ENCODE measurements around the gene ARID3C. TPM values are rescaled to one million over a fixed set of nuclear protein-coding genes. Genes with fewer than 3 reads are reported as not detected.

Gene ARID3C
- total RNA-seq, 4 donors from 2014 or later: 0.23 to 0.34 TPM; not detected in 2

- intact Hi-C loops (cut with DNase I; ENCODE audit: low total_unique reads): no loop called here
- peak within 1 kb of the TSS; percentile 59 for H3K4me3 ChIP-seq (ENCODE audit: low read depth, poor library complexity, severe bottlenecking)
- peak; percentile 95 to 98 for DNase-seq (ENCODE audit: low spot score in 2 of 2)
- 6 to 9% methylated on average over 19 to 31 of the region's 43 CpGs for WGBS, 2 donors
- TF ChIP-seq POLR2A (IDR thresholded peaks at IDR 0.05) (no peak), CTCF (IDR thresholded peaks at IDR 0.05) (no peak)
These were observed 8.5 kb downstream of the ARID3C start, which contains the start of gene DCTN3 for GRCh38 chr9:34620061-34620994. TSS of gene DCTN3 (minus strand) at chr9:34620495. CDS start at chr9:34620464, 31 bp downstream.

DNA sequence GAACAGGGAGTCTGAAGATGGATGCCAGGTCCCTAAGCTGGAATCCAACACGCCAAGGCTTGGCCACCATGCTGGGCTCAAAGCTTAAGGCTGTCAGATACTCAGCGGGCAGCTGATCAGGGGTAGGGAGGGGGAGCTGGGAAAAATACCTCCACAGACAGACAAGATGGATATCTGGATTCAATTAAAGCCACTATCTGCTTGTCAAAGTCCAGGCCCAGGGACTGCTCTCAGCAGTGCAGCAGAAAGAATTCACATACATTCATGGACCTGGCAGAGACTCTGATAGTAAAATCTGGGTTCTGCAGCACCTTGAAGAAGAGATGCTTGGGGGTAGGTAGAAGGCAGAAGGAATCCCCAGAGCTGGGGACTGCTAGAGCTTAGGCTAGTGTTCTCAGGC, 13.7 kb downstream of the ARID3C start:
- no peak for DNase-seq (ENCODE audit: low spot score in 2 of 2)
- H3K4me3 ChIP-seq (ENCODE audit: low read depth, poor library complexity, severe bottlenecking): no peak overlapping the region
- intact Hi-C loops (cut with DNase I; ENCODE audit: low total_unique reads): no loop called here
- 74 to 86% methylated on average over 2 of the region's 2 CpGs for WGBS, 2 donors
- no peak for TF ChIP-seq POLR2A (IDR thresholded peaks at IDR 0.05)
- no peak for TF ChIP-seq CTCF (IDR thresholded peaks at IDR 0.05)

GRCh38 chr9:34612788-34613390, 16.0 kb downstream of the ARID3C start:
- TF ChIP-seq POLR2A (IDR thresholded peaks at IDR 0.05): no peak
- TF ChIP-seq CTCF (IDR thresholded peaks at IDR 0.05): peak in 1 of 3 donors; percentile 28
- H3K4me3 ChIP-seq (ENCODE audit: low read depth, poor library complexity, severe bottlenecking): no peak overlapping the region
- intact Hi-C loops (cut with DNase I; ENCODE audit: low total_unique reads): no loop called here
- peak; percentile 83 to 97 for DNase-seq (ENCODE audit: low spot score in 2 of 2)
- 2 to 3% methylated on average over 15 of the region's 15 CpGs for WGBS, 2 donors

GRCh38 chr9:34611811-34612787, 16.8 kb downstream of the ARID3C start, which contains the start of gene RPP25L:
TSS of gene RPP25L (minus strand) at chr9:34612097. CDS start at chr9:34611296, 801 bp downstream.
- peak within 1 kb of the TSS; percentile 43 for H3K4me3 ChIP-seq (ENCODE audit: low read depth, poor library complexity, severe bottlenecking)
- intact Hi-C loops (cut with DNase I; ENCODE audit: low total_unique reads): no loop called here
- no peak for TF ChIP-seq CTCF (IDR thresholded peaks at IDR 0.05)
- TF ChIP-seq POLR2A (IDR thresholded peaks at IDR 0.05): peak in 1 of 2 donors; percentile 24
- DNase-seq (ENCODE audit: low spot score in 2 of 2): peak; percentile 78 to 95
- 1% methylated on average over 39 to 74 of the region's 77 CpGs for WGBS, 2 donors

GRCh38 chr9:34611251-34611810, 17.5 kb downstream of the ARID3C start:
- H3K4me3 ChIP-seq (ENCODE audit: low read depth, poor library complexity, severe bottlenecking): peak overlapping the region; percentile 43
- WGBS, 2 donors: 64 to 68% methylated on average over 9 to 10 of the region's 10 CpGs
- TF ChIP-seq CTCF (IDR thresholded peaks at IDR 0.05): no peak
- no peak for TF ChIP-seq POLR2A (IDR thresholded peaks at IDR 0.05)
- intact Hi-C loops (cut with DNase I; ENCODE audit: low total_unique reads): no loop called here
- no peak for DNase-seq (ENCODE audit: low spot score in 2 of 2)
